ENCODE data around the gene MTRF1L.

MTRF1L gene, protein sequence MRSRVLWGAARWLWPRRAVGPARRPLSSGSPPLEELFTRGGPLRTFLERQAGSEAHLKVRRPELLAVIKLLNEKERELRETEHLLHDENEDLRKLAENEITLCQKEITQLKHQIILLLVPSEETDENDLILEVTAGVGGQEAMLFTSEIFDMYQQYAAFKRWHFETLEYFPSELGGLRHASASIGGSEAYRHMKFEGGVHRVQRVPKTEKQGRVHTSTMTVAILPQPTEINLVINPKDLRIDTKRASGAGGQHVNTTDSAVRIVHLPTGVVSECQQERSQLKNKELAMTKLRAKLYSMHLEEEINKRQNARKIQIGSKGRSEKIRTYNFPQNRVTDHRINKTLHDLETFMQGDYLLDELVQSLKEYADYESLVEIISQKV

DNA sequence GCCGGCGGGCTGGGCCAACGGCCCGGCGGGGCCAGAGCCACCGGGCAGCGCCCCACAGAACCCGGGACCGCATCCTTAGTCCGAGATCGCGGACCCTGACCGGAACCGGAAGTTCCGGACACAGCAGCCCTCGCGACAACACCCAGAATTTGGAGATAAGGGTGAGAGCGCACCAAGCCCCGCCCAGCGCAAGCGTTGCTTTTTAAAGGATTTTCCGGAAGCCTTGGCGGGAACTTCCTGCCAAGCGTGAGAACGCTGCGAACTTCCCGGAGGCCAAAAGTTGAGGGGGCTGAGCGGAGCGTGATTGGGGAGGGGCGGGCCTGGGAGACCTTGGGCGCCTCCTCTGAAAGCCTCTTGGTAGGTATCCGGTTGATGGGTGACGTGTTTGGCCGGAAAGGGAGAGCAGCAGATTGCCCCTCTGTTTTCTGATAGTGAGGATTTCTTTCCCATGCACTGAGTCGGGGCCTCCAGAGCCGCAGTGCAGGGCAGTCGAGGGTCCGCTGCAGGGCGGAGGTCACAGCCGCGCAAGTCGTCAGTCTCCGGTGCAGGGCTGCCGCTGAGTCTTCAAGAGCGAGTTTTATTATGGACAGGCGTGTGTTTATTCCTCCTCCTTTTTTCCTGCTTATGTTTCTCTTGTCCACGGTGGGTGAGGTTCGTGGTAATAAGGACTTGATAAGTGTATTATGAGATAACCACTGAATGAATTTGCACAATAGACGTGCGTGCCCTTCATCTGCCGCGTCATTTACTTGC, at the start of gene MTRF1L:
MTRF1L (minus strand) TSS at position 97 of the 753 bp plus-strand sequence; CDS start at position 73, 24 bp downstream.
- DNase-seq, result peak; percentile 90

DNA sequence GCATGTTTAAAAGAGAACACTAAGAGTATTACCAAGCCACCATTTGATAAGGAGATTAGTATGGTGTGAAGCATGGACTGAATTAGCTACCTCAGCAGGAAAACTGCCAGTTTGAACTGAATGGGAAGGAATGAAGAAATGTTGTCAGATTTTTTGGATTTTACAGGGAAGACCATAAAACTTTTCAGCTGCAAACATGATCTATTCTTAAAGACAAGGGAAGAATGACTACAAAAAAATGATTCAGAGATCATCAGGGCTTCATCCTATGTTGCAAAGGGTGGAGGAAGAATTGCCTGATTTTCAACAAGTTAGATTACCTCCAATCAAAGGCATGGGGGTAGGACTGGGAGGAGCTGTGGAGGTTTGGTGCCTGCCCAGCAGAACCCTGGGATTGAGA, 49.3 kb upstream of the MTRF1L start:
- DNase-seq, result no peak

DNA sequence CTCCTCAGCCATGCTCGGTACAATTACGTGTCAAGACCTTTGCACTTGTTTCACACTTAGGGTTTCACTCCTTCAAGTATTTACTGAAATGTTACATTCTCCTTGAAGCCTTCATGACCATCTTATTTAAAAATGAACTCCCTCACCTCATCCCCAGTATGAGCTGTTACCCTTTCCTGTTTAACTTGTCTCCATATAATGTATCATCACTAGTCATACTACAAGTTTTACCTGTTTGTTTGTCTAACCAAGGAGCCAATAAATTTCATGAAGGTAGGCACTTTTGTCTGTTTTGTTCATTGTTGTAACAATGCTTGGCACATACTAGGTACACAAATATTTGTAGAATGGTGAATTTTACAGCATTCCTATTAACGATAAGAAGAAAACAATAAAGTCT, 46.1 kb upstream of the MTRF1L start:
- DNase-seq, result no peak

DNA sequence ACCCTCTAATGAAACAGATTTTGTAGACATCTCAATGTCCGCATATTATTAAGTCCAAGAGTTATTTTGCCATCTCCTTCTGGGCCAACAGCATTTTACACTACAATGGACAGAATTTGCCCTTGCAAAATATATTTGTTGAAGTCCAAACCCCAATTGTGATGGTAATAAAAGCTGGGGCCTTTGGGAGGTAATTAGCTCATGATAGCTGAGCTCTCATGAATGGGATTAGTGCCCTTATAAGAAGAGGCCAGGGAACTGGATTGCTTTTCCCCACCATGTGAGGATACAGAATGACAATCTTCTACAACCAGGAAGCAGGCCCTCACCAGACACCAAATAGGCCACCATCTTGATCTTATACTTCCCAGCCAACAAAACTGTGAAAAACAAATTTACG, 44.9 kb upstream of the MTRF1L start:
- DNase-seq, result no peak

DNA sequence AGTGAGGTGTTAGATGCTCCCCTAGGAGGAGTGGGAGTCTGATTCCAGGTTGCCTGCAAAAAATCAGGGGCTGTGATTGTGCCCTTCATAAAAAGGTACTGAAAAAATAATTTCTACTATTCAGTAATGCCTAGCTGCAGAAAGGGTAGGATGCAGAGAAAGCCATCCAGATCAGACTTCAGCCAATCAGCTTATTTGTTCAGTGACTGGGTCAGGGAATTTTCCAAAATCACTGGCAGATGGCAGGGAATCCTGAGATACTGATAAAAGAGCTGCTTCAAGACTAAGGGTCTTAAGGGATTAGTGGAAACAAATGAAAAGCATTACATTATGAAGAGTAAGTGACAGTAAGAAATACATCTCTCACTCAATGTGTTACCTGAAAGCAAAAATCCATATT, 42.8 kb upstream of the MTRF1L start:
- DNase-seq, result no peak

DNA sequence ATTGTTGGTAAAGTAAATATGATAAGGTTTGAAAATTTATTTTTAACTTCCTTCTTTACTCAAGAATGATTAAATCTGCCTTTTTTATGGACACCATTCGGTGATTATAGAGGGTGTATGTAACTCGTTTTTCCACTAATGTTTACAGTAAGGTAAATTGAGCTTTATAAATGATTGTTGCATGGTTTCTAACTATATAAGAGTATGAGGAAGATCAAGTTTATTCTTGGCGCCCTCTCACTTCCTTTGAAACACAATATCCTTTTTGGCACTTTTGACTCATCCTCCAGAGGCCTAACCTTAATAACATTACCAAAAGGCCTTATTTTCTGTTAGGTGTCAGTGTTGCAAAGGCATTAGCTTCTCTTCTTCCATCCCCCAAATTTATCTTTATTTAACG, 41.8 kb upstream of the MTRF1L start:
- DNase-seq, result no peak

DNA sequence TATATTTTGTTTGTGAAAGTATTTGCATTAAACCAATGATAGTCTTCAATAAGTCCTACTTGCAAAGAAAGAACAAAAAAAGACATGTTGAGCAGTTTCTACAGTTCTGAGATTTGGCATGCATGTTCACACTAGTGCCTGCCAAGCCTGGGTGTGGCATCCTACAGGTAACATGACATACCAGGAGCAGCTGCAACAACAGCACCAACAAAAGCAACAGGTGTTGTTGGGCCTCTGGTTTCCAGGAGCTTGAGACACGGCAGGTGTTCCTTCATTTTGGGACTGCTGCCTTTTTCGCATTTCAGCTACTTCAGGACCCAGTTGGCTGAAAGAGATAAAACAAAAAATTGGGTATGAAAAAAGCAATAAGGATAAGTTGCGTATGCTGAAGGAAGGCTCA, 41.2 kb upstream of the MTRF1L start:
- DNase-seq, result no peak

DNA sequence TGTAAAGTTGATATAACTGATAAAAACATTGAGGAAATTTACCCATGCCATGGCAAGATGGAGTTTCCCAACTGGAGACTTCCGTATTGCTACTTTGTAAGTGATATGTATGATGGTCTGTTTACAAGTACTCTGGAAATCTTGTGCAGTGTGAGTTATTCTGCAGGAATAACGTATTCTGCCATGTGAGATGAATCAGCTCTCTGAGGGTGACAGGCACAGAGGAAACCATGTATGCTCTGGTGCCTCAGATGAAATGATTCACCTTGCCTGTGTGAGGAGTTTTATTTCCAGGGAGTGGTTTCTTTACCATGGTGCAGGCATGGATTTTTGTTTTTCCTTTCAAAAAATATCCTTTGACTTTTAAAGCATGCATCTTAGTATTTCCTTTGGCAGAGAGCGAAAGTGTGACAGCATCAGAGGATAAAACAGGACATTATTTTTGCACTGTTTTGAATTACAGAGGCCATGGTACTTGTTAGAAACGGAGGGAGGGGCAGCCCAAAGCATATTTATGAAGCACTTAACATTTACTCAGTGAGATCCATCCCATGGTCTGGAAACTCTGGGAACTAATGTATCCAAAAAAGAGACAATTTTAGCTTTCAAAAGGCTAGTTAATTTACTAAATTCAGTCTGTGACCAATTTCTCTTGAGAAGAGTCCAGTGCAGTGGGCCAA, 36.0 kb upstream of the MTRF1L start:
- DNase-seq, result no peak

DNA sequence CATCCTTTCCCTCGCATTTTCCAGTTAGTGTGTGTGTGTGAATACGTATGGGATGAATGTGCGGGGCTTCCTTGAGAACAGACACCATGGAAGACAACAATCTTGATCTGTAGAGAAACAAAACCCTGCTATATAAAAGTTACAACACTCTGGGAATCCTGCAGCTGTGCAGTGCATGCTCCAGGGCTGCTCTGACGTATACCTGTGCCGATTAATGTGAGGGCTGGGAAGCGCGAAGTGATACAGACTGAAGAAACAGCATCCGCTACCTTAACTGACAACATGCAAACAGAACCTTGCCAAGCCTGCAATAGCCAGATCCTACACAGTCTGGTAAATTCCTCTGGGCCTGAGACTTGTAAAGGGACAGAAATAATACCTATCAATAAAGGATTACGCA, 31.6 kb upstream of the MTRF1L start:
- DNase-seq, result no peak

DNA sequence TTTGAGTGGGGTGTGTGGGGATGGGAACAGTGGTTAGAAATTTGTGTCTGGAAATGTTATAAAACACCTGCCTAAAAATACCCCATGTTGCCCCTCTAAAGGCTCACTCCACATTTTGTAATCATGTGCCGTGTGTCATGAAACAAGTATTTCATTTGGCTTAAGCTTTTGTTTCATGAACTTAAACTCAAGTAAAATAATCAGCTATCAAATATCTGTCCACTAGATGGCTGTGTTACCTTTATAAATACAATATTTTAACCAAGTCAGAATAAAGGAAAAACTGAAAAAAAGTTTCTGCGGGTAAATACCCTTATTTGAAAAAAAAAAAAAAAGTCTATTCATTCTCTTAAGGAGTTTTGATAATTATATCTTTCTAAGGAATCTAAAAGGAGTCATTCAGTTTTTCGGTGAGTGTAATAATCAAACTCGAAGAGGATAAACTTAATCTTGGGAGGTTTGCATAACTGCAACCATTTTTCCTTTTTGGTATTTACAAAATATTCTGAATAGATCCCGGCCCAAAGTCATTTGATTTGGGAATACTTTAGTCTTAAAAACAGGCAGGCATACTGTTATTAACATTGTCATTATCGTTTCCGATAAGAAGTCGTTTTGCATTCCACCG, 29.9 kb upstream of the MTRF1L start:
- peak; percentile 38 for DNase-seq

DNA sequence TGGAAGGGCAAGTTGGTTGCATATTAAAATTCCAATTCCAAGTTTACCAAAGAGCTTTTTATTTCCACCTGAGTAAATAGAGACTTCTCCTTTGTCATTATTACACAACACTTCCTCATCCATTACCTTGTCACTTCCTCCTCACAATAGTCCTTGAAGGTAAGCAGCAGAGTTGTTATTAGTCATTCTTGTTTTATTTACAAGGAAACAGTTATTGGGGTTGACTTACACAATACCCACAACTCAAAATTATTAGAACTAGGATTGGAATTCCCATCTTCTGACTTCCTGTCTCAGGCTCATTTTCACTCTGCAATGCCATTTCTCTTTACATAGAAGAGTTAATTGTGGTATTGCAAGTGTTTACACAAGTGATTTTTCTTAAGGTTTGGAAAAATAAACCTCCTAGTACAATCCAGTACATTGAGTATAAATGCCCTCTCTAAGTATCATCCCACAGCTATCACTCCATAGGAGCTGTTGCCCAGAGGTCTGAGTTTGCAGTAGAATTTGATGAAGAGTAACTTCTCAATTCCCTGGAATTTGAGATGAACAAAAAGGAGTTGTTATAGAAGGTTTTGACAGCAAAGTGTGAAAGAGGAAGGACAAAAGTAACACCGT, 28.9 kb upstream of the MTRF1L start:
- no peak for DNase-seq

DNA sequence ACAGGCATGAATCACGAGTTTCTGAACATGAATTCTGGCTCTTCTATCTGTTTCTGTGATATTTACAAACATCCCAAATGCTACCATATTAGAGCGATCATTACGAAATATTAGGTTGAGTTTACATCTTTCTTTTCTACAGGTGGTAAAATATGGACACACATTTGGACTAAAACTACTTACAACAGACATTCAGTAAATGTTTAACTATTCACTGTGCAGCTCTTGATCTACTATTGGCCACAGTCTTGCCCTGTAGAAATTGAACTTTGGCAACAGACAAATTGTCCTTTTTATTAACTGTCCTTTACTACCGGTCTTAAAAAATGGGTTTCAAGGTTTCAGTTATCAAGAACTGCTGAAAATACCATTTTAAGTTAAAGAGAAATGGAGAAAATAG, 26.5 kb upstream of the MTRF1L start:
- no peak for DNase-seq

DNA sequence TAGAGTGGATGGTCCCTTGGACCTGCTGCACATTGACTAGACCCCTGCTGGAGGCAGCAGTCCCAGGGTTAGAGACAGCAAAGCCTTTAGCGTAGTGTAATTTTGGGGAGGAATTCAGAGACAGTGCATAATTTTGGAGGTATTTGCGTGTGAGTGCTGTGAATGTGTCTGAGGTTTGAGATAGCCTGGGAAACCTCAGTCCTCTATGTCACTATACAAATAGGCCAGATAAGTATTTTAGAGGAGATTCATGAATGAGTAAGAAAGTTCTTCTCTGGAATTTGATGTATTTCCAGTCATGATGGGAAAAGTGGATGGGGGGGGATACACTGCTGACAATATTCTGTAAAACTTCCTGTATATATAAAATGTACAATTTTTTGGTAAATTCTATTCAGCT, 25.8 kb upstream of the MTRF1L start:
- no peak for DNase-seq

DNA sequence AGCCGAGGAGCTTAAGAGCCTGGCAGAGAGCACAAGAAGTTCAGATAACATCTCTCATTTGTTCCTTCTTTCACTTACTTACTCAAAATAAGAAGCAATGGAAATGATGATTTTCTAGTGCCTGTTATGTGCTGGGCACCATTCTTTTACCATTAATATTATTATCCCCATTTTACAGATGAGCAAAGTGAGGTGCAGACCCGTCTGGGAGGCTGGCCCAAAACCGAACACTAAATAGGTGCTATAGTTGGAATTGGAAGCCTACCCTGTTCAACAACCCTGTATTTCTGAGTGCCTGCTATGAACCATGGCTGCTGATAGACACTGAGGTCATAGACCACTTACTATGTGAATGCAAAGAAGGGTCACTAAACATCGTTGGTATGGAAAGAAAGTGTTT, 25.0 kb upstream of the MTRF1L start:
- no peak for DNase-seq

DNA sequence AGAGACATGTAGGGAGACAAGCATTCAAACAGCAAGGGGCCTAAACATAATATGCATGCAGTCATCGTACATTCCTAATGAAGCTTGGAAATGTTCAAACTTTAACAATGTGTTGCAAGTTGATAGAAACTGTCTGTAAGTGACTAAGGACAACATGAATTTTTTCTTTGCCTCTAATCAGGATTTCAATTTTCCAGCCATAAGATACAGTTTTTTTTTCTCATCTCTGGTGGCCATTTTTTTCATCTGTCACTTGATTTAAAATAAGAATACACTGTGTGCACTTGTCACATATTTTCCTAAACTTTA, 22.2 kb upstream of the MTRF1L start:
- no peak for DNase-seq

DNA sequence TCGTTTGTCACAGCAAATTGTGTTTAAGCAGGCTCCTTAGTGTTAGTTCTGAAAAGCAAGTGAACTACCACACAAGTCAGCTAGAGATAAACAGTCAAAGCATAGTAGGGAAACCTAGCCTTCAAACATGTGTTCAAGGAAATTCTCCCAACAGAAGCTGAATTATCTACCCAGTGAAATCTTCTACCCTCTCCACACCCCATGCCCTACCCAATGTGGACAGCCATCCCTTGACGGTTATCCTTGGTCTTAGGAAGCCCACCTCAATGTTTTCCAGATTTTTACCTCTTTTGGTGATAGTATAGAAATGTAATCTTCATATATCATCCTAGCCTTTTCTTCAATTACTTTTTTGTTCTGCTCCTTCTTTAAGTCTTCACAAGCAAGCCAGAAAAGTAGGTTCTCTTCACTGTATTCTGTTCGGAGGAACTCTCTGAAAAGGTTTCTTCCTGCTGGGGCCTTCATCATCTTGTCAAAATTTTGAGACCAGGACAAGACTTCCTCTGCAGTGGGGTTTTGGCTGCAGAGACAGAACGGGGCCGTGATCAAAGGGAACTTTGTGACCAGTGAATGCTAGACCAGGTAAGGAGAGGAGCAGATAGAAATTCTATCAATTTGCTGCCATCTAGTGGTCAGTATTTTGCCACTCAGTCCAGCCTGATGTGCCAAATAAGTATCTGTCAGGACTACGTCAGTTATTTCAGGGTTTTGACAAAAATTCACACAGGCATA, 21.6 kb upstream of the MTRF1L start:
- peak; percentile 42 for DNase-seq

DNA sequence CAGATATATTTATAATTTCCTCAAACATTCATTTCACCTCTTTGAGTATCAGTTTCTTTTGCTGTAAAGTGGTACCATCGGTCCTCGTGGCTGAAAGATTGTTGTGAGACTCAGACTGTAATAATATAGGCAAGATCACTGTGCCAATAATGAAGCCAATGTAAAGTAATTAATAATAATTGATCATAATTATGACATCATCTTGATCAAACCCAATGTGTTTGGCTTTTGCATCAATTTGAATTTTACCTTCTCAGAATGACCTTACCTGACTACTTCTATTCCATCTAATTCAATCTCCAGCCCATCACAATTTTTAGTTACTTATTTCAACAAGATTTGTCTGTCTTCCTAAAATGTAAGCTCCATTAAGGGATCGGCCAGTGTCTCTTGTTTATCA, 15.8 kb upstream of the MTRF1L start:
- DNase-seq, result no peak

DNA sequence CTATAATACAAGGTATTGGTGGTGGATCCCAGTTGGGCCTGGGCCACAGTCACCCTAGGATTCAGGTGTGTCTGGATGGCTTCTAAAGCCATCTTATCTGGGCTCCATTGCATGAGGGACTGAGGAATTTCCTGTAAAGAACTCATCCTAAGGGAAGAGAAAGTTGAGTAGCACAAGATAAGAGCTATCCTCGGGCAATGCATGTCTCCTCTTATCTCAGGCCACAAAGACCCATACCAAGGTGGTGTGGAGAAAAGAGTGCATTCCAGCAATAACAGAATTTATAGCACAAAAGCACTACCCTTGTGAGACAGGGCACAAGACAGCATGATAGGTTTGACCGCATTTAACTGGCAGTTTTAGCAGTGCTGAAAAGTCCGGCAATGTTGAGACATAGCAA, 14.3 kb upstream of the MTRF1L start:
- no peak for DNase-seq

DNA sequence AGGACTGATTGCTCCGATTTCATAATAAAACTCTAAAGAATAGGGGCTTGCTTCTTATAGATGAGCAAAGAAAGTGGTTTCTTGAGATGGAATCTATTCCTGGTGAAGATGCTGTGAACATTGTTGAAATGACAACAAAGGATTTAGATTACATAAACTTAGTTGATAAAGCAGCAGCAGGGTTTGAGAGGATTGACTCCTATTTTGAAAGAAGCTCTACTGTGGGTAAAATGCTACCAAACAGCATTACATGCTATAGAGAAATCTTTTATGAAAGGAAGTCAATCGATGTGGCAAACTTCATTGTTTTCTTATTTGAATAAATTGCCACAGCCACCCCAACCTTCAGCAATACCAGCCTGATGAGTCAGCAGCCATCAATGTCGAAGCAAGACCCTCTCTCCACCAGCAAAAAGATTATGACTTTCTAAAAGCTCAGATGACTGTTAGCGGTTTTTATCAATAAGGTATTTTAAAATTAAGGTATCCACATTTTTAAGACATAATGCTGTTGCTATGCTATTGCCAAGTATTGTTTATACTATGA, 12.7 kb upstream of the MTRF1L start:
- no peak for DNase-seq

DNA sequence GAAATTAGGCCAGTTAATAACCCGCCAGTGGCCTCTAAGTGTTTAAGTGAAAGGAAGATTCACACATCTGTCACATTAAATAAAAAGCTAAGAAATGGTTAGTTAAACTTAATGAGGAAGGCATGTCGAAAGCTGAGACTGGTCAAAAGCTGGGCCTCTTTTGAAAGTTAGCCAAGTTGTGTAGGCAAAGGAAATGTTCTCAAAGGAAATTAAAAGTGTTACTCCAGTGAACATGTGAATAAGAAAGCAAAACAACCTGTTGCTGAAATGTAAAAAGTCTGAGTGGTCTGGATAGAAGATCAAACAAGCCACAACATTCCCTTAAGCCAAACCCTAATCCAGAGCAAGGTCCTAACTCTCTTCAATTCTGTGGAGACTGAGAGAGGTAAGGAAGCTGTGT, 10.9 kb upstream of the MTRF1L start:
- DNase-seq, result no peak

DNA sequence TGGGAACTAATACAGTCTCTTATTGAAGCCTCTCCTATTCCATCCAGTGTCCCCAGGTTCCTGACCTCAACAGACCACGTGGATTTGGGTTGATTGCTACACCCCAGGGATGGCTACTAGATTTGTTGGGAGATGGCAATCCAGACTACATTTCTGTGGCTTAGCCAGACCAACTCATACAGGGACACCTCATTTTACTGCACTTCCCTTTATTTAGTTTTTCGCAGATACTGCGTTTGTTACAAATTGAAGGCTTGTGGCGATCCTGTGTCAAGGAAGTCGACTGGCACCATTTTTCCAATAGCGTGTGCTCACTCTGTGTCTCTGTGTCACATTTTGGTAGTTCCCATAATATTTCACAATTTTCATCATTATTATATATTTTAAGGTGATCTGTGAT, 10.3 kb upstream of the MTRF1L start:
- DNase-seq, result no peak

DNA sequence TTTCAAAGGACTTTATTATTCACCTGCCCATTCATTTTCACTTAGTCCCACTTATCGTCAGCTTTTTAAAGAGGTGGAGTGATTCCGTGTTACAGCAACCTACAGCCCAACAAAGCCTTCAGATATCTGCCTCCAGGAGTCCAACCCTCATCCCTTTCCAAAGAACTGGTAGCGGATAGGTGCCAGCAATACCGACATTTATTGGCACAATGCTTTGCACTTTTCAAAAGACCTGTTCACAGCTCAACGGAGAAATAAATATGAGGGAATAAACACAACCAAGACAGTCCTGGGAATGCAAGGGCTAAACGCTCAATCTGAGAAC, 819 bp upstream of the MTRF1L start:
- DNase-seq, result peak; percentile 46
